Activated CD8-positive, alpha-beta memory T cell treated with anti-CD3 and anti-CD28 coated beads, Interleukin-2, amount 50 U/mL, for 24 hours (primary cell): ENCODE results near the gene SOX6.

Experiments
- DNase-seq: peaks from one replicate; pipeline ENCODE4 v3.0.0-alpha.2; 2020; ENCODE audit errors: extremely low read depth

Gene SOX6

GRCh38 chr11:15958910-15959309 lies 397.4 kb downstream of the SOX6 start:
- no peak for DNase-seq

GRCh38 chr11:15957234-15957633 lies 399.1 kb downstream of the SOX6 start:
- DNase-seq: no peak

GRCh38 chr11:15956302-15956701 lies 400.0 kb downstream of the SOX6 start:
- DNase-seq: no peak

- no peak for DNase-seq
Observed at GRCh38 chr11:15955595-15955994, 400.8 kb downstream of the SOX6 start.

- DNase-seq: no peak
Observed at GRCh38 chr11:15947681-15948648, 408.4 kb downstream of the SOX6 start.

GRCh38 chr11:15945726-15946125 lies 410.6 kb downstream of the SOX6 start:
- no peak for DNase-seq

GRCh38 chr11:15944460-15944859 lies 411.9 kb downstream of the SOX6 start:
- DNase-seq: no peak

GRCh38 chr11:15943418-15944197 lies 412.7 kb downstream of the SOX6 start:
- no peak for DNase-seq

- no peak for DNase-seq
Observed at GRCh38 chr11:15942936-15943335, 413.4 kb downstream of the SOX6 start.

- no peak for DNase-seq
Observed at GRCh38 chr11:15942126-15942525, 414.2 kb downstream of the SOX6 start.

GRCh38 chr11:15941206-15941770 lies 415.1 kb downstream of the SOX6 start:
- DNase-seq: no peak

- no peak for DNase-seq
Observed at GRCh38 chr11:15940462-15941205, 415.7 kb downstream of the SOX6 start.

GRCh38 chr11:15938983-15939382 lies 417.4 kb downstream of the SOX6 start:
- no peak for DNase-seq

- DNase-seq: no peak
Observed at GRCh38 chr11:15938121-15938611, 418.2 kb downstream of the SOX6 start.

- no peak for DNase-seq
Observed at GRCh38 chr11:15937601-15938120, 418.7 kb downstream of the SOX6 start.

GRCh38 chr11:15936011-15936410 lies 420.3 kb downstream of the SOX6 start:
- DNase-seq: no peak

GRCh38 chr11:15935373-15935772 lies 421.0 kb downstream of the SOX6 start:
- no peak for DNase-seq

GRCh38 chr11:15933886-15934625 lies 422.3 kb downstream of the SOX6 start:
- no peak for DNase-seq

GRCh38 chr11:15932417-15932816 lies 423.9 kb downstream of the SOX6 start:
- DNase-seq: no peak

- DNase-seq: no peak
Observed at GRCh38 chr11:15931497-15931896, 424.8 kb downstream of the SOX6 start.
